ENCODE data around the gene AP1G2.
"Not testable (repeated sequence)": the region's sequence is repeated elsewhere in the genome, so short reads cannot be mapped to it uniquely, and the experiment has no call there.

The AP1G2 gene

GRCh38 chr14:23567186-23568020 is at the start of gene AP1G2:
Gene AP1G2, minus strand, starts transcription at chr14:23567791. Its CDS starts 477 bp downstream, at chr14:23567314.
- Mint-ChIP-seq H3K36me3 (peaks cover 34% of the 10 kb centered on the region), H3K27me3 (peaks cover 18% of the 10 kb centered on the region), H3K27ac (peak within 1 kb of the TSS; percentile 97), H3K9me3 (no peaks in the 10 kb centered on the region), H3K4me3 (peak within 1 kb of the TSS; percentile 100), H3K4me1 (peaks cover 55% of the 10 kb centered on the region)
- DNase-seq = peak; percentile 94
- CTCF ChIA-PET = interaction anchor here (1.1 to 15.2 kb wide), 8 partner anchors 8 to 187 kb away, joined by 3 to 238 read pairs (median 5); partner anchors contain the start of gene THTPA

GRCh38 chr14:23615856-23616255 is 48.3 kb upstream of the AP1G2 start:
- no peak overlapping the region for H3K4me3 Mint-ChIP-seq
- CTCF ChIA-PET = no interaction called here
- H3K27me3 Mint-ChIP-seq = peaks cover 24% of the 10 kb centered on the region
- no peaks in the 10 kb centered on the region for H3K9me3 Mint-ChIP-seq
- no peak for DNase-seq
- H3K27ac Mint-ChIP-seq = no peak overlapping the region
- peaks cover 5% of the 10 kb centered on the region for H3K4me1 Mint-ChIP-seq
- H3K36me3 Mint-ChIP-seq = no peaks in the 10 kb centered on the region

- Mint-ChIP-seq H3K4me1 (peaks cover 20% of the 10 kb centered on the region), H3K27ac (no peak overlapping the region), H3K27me3 (peaks cover 23% of the 10 kb centered on the region), H3K9me3 (peaks cover 1% of the 10 kb centered on the region), H3K4me3 (no peak overlapping the region), H3K36me3 (peaks cover 5% of the 10 kb centered on the region)
- CTCF ChIA-PET = interaction anchor here (0.6 to 1.5 kb wide), 2 partner anchors 9 to 18 kb away, joined by 3 to 7 read pairs; no protein-coding TSS in a partner anchor
- no peak for DNase-seq
Measured at GRCh38 chr14:23614395-23614828, 46.8 kb upstream of the AP1G2 start.

GRCh38 chr14:23613242-23614070 is 45.9 kb upstream of the AP1G2 start:
- CTCF ChIA-PET = interaction anchor here (0.6 to 4.2 kb wide), 4 partner anchors 8 to 341 kb away, joined by 3 to 39 read pairs (median 5); no protein-coding TSS in a partner anchor
- H3K36me3 Mint-ChIP-seq = peaks cover 9% of the 10 kb centered on the region
- no peak overlapping the region for H3K4me3 Mint-ChIP-seq
- no peak for DNase-seq
- peaks cover 22% of the 10 kb centered on the region for H3K4me1 Mint-ChIP-seq
- H3K27me3 Mint-ChIP-seq = peaks cover 17% of the 10 kb centered on the region
- no peak overlapping the region for H3K27ac Mint-ChIP-seq
- peaks cover 9% of the 10 kb centered on the region for H3K9me3 Mint-ChIP-seq

GRCh38 chr14:23612802-23613201 is 45.2 kb upstream of the AP1G2 start:
- CTCF ChIA-PET = interaction anchor here (1.3 to 4.2 kb wide), 3 partner anchors 20 to 342 kb away, joined by 5 to 39 read pairs (median 5); no protein-coding TSS in a partner anchor
- no peak overlapping the region for H3K4me3 Mint-ChIP-seq
- peaks cover 9% of the 10 kb centered on the region for H3K36me3 Mint-ChIP-seq
- no peak for DNase-seq
- H3K4me1 Mint-ChIP-seq = peaks cover 22% of the 10 kb centered on the region
- no peak overlapping the region for H3K27ac Mint-ChIP-seq
- H3K9me3 Mint-ChIP-seq = peaks cover 9% of the 10 kb centered on the region
- H3K27me3 Mint-ChIP-seq = peaks cover 17% of the 10 kb centered on the region

GRCh38 chr14:23612354-23612732 is 44.8 kb upstream of the AP1G2 start:
- CTCF ChIA-PET = interaction anchor here (1.8 to 4.2 kb wide), 2 partner anchors 20 to 55 kb away, joined by 5 to 39 read pairs; no protein-coding TSS in a partner anchor
- Mint-ChIP-seq H3K4me3 (no peak overlapping the region), H3K27me3 (peaks cover 20% of the 10 kb centered on the region), H3K4me1 (peaks cover 22% of the 10 kb centered on the region), H3K36me3 (peaks cover 9% of the 10 kb centered on the region), H3K9me3 (peaks cover 9% of the 10 kb centered on the region), H3K27ac (no peak overlapping the region)
- DNase-seq = no peak

- H3K27ac Mint-ChIP-seq = peak overlapping the region; percentile 92
Measured at GRCh38 chr14:23610815-23611289, 43.3 kb upstream of the AP1G2 start.

GRCh38 chr14:23610090-23610814 is 42.7 kb upstream of the AP1G2 start:
- peak; percentile 29 for DNase-seq
- peak overlapping the region; percentile 92 for H3K27ac Mint-ChIP-seq
- peaks cover 9% of the 10 kb centered on the region for H3K36me3 Mint-ChIP-seq
- H3K4me1 Mint-ChIP-seq = peaks cover 22% of the 10 kb centered on the region
- H3K4me3 Mint-ChIP-seq = no peak overlapping the region
- H3K9me3 Mint-ChIP-seq = peaks cover 9% of the 10 kb centered on the region
- peaks cover 21% of the 10 kb centered on the region for H3K27me3 Mint-ChIP-seq
- CTCF ChIA-PET = interaction anchor here (0.8 to 4.2 kb wide), 5 partner anchors 12 to 28 kb away, joined by 3 to 39 read pairs (median 3); no protein-coding TSS in a partner anchor

More at GRCh38 chr14:23610815-23611289, 43.3 kb upstream of the AP1G2 start:
- CTCF ChIA-PET = interaction anchor here (0.8 to 4.2 kb wide), 5 partner anchors 11 to 28 kb away, joined by 3 to 39 read pairs (median 3); no protein-coding TSS in a partner anchor
- H3K4me3 Mint-ChIP-seq = no peak overlapping the region
- H3K9me3 Mint-ChIP-seq = peaks cover 9% of the 10 kb centered on the region
- peak; percentile 24 for DNase-seq
- peaks cover 22% of the 10 kb centered on the region for H3K4me1 Mint-ChIP-seq
- H3K27me3 Mint-ChIP-seq = peaks cover 24% of the 10 kb centered on the region
- H3K36me3 Mint-ChIP-seq = peaks cover 9% of the 10 kb centered on the region

GRCh38 chr14:23609411-23610089 is 42.0 kb upstream of the AP1G2 start:
- not testable (repeated sequence) for H3K36me3 Mint-ChIP-seq, DNase-seq, H3K4me3 Mint-ChIP-seq, H3K9me3 Mint-ChIP-seq
- Mint-ChIP-seq H3K4me1 (peaks cover 22% of the 10 kb centered on the region), H3K27me3 (peaks cover 17% of the 10 kb centered on the region), H3K27ac (peak overlapping the region; percentile 92)
- CTCF ChIA-PET = interaction anchor here (1.4 to 4.2 kb wide), 2 partner anchors 21 to 23 kb away, joined by 10 to 39 read pairs; no protein-coding TSS in a partner anchor

- no peak overlapping the region for H3K27ac Mint-ChIP-seq
- no peak for DNase-seq
- H3K9me3 Mint-ChIP-seq = peaks cover 9% of the 10 kb centered on the region
- CTCF ChIA-PET = interaction anchor here (1.0 kb wide), 1 partner anchor 23 kb away, joined by 4 read pairs; no protein-coding TSS in a partner anchor
- peaks cover 13% of the 10 kb centered on the region for H3K27me3 Mint-ChIP-seq
- H3K4me1 Mint-ChIP-seq = peaks cover 22% of the 10 kb centered on the region
- H3K36me3 Mint-ChIP-seq = peaks cover 9% of the 10 kb centered on the region
- H3K4me3 Mint-ChIP-seq = no peak overlapping the region
Measured at GRCh38 chr14:23609001-23609400, 41.4 kb upstream of the AP1G2 start.

GRCh38 chr14:23608454-23608853 is 40.9 kb upstream of the AP1G2 start:
- Mint-ChIP-seq H3K27me3 (peaks cover 13% of the 10 kb centered on the region), H3K27ac (no peak overlapping the region), H3K4me3 (no peak overlapping the region), H3K36me3 (peaks cover 9% of the 10 kb centered on the region), H3K4me1 (peaks cover 22% of the 10 kb centered on the region), H3K9me3 (peaks cover 9% of the 10 kb centered on the region)
- CTCF ChIA-PET = interaction anchor here (1.0 kb wide), 1 partner anchor 23 kb away, joined by 4 read pairs; no protein-coding TSS in a partner anchor
- DNase-seq = no peak

- H3K4me1 Mint-ChIP-seq = peaks cover 19% of the 10 kb centered on the region
- peaks cover 7% of the 10 kb centered on the region for H3K27me3 Mint-ChIP-seq
- CTCF ChIA-PET = interaction anchor here (0.9 to 2.9 kb wide), 4 partner anchors 8 to 327 kb away, joined by 3 to 15 read pairs (median 6); no protein-coding TSS in a partner anchor
- H3K27ac Mint-ChIP-seq = no peak overlapping the region
- H3K4me3 Mint-ChIP-seq = no peak overlapping the region
- H3K36me3 Mint-ChIP-seq = peaks cover 9% of the 10 kb centered on the region
- DNase-seq = no peak
- peaks cover 9% of the 10 kb centered on the region for H3K9me3 Mint-ChIP-seq
Measured at GRCh38 chr14:23605931-23606585, 38.5 kb upstream of the AP1G2 start.
